WERI-Rb-1 (cell line): ENCODE measurements around the gene LHPP.
"Not testable (repeated sequence)": the region's sequence is repeated elsewhere in the genome, so short reads cannot be mapped to it uniquely, and the experiment has no call there.

ENCODE experiments used
- DNase-seq: peaks from one replicate; pipeline ENCODE4 v3.0.0-alpha.2; 2020
- H3K27ac ChIP-seq: fragments of 250-450 bp; sonication (Bioruptor Pico); 2 replicates; pipeline ENCODE4 v1.5.1; 2020; ENCODE audit warnings: mild to moderate bottlenecking, moderate library complexity
- H3K27me3 ChIP-seq: fragments of 250-450 bp; sonication (Bioruptor Pico); 2 replicates; pipeline ENCODE4 v1.5.1; 2021; ENCODE audit warnings: mild to moderate bottlenecking, low read depth, moderate library complexity; ENCODE audit not compliant: insufficient read depth, severe bottlenecking
- H3K36me3 ChIP-seq: fragments of 250-450 bp; sonication (Bioruptor Pico); 2 replicates; pipeline ENCODE4 v1.5.1; 2020; ENCODE audit warnings: mild to moderate bottlenecking, moderate library complexity
- H3K4me3 ChIP-seq: 2 replicates; pipeline ENCODE4 v1.5.1; 2011; ENCODE audit warnings: low read depth, mild to moderate bottlenecking, control low read depth, low read length
- H3K9me3 ChIP-seq: fragments of 250-450 bp; sonication (Bioruptor Pico); 2 replicates; pipeline ENCODE4 v1.5.1; 2021; ENCODE audit warnings: mild to moderate bottlenecking, moderate library complexity; ENCODE audit not compliant: severe bottlenecking
- TF ChIP-seq, protein P1 (sequence below): IDR thresholded peaks from 2 replicates; pipeline ENCODE4 v1.5.1; 2011; ENCODE audit warnings: low read depth, mild to moderate bottlenecking, control low read depth, inconsistent platforms, low read length

LHPP gene

GRCh38 chr10:124605856-124606812 is 144.5 kb downstream of the LHPP start:
- H3K36me3 ChIP-seq: no peaks in the 10 kb centered on the region
- no peaks in the 10 kb centered on the region for H3K9me3 ChIP-seq
- H3K27me3 ChIP-seq: no peaks in the 10 kb centered on the region
- H3K4me3 ChIP-seq: no peak overlapping the region
- no peak for DNase-seq
- TF ChIP-seq, protein P1, sequence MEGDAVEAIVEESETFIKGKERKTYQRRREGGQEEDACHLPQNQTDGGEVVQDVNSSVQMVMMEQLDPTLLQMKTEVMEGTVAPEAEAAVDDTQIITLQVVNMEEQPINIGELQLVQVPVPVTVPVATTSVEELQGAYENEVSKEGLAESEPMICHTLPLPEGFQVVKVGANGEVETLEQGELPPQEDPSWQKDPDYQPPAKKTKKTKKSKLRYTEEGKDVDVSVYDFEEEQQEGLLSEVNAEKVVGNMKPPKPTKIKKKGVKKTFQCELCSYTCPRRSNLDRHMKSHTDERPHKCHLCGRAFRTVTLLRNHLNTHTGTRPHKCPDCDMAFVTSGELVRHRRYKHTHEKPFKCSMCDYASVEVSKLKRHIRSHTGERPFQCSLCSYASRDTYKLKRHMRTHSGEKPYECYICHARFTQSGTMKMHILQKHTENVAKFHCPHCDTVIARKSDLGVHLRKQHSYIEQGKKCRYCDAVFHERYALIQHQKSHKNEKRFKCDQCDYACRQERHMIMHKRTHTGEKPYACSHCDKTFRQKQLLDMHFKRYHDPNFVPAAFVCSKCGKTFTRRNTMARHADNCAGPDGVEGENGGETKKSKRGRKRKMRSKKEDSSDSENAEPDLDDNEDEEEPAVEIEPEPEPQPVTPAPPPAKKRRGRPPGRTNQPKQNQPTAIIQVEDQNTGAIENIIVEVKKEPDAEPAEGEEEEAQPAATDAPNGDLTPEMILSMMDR: no peak
- H3K27ac ChIP-seq: no peak overlapping the region

GRCh38 chr10:124606822-124607221 is 145.2 kb downstream of the LHPP start:
- no peaks in the 10 kb centered on the region for H3K9me3 ChIP-seq
- DNase-seq: no peak
- no peak overlapping the region for H3K4me3 ChIP-seq
- no peaks in the 10 kb centered on the region for H3K27me3 ChIP-seq
- no peak overlapping the region for H3K27ac ChIP-seq
- H3K36me3 ChIP-seq: no peaks in the 10 kb centered on the region
- TF ChIP-seq, protein P1: no peak

DNA sequence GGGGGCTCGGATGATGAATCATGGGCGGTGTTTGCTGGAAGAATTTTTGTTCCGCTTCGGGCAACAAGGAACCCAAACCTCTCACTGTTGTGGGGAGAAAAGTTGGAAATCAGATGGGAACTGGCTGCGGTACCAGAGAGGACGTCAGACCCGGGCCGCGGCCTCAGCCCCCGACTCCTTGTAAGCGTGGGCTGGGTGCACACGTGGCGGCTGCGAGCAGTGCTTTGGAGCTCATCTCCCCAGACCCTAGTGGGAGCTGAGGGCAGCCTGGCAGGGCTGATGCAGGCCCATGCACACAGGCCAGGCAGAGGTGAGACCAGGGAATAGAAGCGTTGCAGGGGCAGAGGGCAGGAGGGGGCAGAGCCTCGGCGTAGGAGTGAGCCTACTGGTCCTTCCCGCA is 146.1 kb downstream of the LHPP start:
- Histone ChIP-seq H3K9me3 (no peaks in the 10 kb centered on the region), H3K27me3 (no peaks in the 10 kb centered on the region), H3K4me3 (no peak overlapping the region), H3K36me3 (no peaks in the 10 kb centered on the region), H3K27ac (no peak overlapping the region)
- TF ChIP-seq, protein P1: no peak
- no peak for DNase-seq

GRCh38 chr10:124608093-124608721 is 146.6 kb downstream of the LHPP start:
- no peaks in the 10 kb centered on the region for H3K27me3 ChIP-seq
- no peaks in the 10 kb centered on the region for H3K9me3 ChIP-seq
- TF ChIP-seq, protein P1: no peak
- no peak overlapping the region for H3K4me3 ChIP-seq
- no peaks in the 10 kb centered on the region for H3K36me3 ChIP-seq
- no peak overlapping the region for H3K27ac ChIP-seq
- no peak for DNase-seq

GRCh38 chr10:124609698-124610097 is 148.1 kb downstream of the LHPP start:
- H3K27ac ChIP-seq: no peak overlapping the region
- TF ChIP-seq, protein P1: no peak
- H3K27me3 ChIP-seq: no peaks in the 10 kb centered on the region

DNA sequence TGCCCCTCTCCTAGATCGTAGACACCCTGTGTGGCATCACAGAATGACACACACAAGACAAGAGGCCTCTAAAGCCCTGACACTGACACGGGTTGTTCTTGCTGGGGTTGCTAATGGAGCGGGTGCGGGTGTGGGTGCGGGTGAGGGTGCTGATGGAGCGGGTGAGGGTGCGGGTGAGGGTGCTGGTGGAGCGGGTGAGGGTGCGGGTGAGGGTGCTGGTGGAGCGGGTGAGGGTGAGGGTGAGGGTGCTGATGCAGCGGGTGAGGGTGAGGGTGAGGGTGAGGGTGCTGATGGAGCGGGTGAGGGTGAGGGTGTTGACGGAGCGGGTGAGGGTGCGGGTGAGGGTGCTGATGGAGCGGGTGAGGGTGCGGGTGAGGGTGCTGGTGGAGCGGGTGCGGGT is 148.6 kb downstream of the LHPP start:
- H3K27ac ChIP-seq, H3K36me3 ChIP-seq, H3K4me3 ChIP-seq, H3K9me3 ChIP-seq, H3K27me3 ChIP-seq: not testable (repeated sequence)
- DNase-seq: peak; percentile 23

More at GRCh38 chr10:124609698-124610097, 148.1 kb downstream of the LHPP start:
- Histone ChIP-seq H3K9me3 (no peaks in the 10 kb centered on the region), H3K4me3 (no peak overlapping the region), H3K36me3 (no peaks in the 10 kb centered on the region)
- DNase-seq: no peak

DNA sequence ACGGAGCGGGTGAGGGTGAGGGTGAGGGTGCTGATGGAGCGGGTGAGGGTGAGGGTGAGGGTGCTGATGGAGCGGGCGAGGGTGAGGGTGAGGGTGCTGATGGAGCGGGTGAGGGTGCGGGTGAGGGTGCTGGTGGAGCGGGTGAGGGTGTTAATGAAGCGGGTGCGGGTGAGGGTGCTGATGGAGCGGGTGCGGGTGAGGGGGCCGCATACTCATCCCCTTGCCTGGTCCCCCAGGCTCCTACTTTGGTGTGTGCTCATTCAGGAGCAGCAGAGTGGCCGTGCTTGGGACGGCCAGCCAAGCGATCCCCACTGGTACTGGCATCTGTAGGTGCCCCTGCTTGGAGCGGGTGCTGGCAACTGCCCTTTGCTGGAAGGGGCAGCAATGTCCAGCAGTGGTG is 149.2 kb downstream of the LHPP start:
- not testable (repeated sequence) for H3K27me3 ChIP-seq, H3K9me3 ChIP-seq, H3K27ac ChIP-seq, DNase-seq, H3K4me3 ChIP-seq, H3K36me3 ChIP-seq
